AG04450 (cell line): ENCODE data around the gene TIAL1. TPM values are rescaled to one million over a fixed set of nuclear protein-coding genes. Genes with fewer than 3 reads are reported as not detected.

ENCODE experiments used
- CTCF ChIA-PET: fragments of 300-600, 350-600 bp; formaldehyde crosslinking; extraction: SDS; loops from one replicate; lab custom pipeline; 2022; ENCODE audit warnings: antibody characterized with exemption, inconsistent platforms; lab: Charles Lee
- POLR2A ChIA-PET: fragments of 350-600 bp; formaldehyde crosslinking; extraction: SDS; loops from one replicate; lab custom pipeline; 2021; ENCODE audit warnings: antibody characterized with exemption, inconsistent platforms; lab: Yijun Ruan, JAX
- DNase-seq: peaks from one replicate; pipeline ENCODE4 v3.0.0-alpha.2; 2011; ENCODE audit warnings: low read depth, low spot score
- H3K27ac ChIP-seq: one replicate; pipeline ENCODE4 v1.5.1; 2012; ENCODE audit warnings: low read depth, low read length, control low read depth
- H3K27me3 ChIP-seq: one replicate; pipeline ENCODE4 v1.6.0; 2012; ENCODE audit warnings: low read length; ENCODE audit not compliant: control insufficient read depth, insufficient read depth
- H3K4me3 ChIP-seq: 2 replicates; pipeline ENCODE4 v1.5.1; 2011; ENCODE audit warnings: mild to moderate bottlenecking, low read depth, low read length, control low read depth
- H3K9me3 ChIP-seq: 2 replicates; pipeline ENCODE4 v1.5.1; 2012; ENCODE audit warnings: low read length; ENCODE audit not compliant: control insufficient read depth, insufficient read depth
- polyA plus RNA-seq: library from polyadenylated mRNA; depleted of rRNA; stranded (reverse); fragments of >200 nt; gene quantifications from 2 replicates; pipeline ENCODE4 v1.2.3, GENCODE V29; 2011; rRNA removed
- TF ChIP-seq, protein P1 (sequence below): IDR thresholded peaks from 2 replicates; pipeline ENCODE4 v1.5.1; 2011; ENCODE audit warnings: low read depth, low read length, control low read depth, inconsistent platforms

TIAL1 gene
- polyA plus RNA-seq, 1 experiment = 113 TPM

DNA sequence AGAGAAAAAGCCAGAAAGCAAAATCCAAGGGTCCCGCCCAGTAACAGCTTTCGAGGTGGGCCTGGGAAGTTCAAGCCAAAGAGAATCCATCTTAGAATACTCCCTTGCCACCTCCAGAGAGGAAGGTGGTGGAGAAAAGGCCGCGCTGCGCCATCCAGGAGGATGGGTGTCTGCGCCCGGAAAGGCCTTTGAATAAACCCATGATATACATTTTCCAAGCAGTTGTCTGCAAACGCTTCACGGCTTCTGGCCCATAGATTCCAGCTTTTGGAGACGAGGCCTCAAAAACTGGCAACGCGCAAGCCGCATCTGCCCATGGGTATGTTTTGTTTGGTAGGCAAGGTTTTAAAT lies 72.1 kb downstream of the TIAL1 start:
- ChIA-PET POLR2A (interaction anchor here (1.1 kb wide), 1 partner anchor 17 kb away, joined by 4 read pairs; the partner anchor contains the start of gene RGS10), CTCF (interaction anchor here (0.6 to 2.9 kb wide), 3 partner anchors 19 to 325 kb away, joined by 3 to 17 read pairs (median 6); no protein-coding TSS in a partner anchor)
- H3K27ac ChIP-seq = no peak overlapping the region
- no peak for DNase-seq
- TF ChIP-seq, protein P1, sequence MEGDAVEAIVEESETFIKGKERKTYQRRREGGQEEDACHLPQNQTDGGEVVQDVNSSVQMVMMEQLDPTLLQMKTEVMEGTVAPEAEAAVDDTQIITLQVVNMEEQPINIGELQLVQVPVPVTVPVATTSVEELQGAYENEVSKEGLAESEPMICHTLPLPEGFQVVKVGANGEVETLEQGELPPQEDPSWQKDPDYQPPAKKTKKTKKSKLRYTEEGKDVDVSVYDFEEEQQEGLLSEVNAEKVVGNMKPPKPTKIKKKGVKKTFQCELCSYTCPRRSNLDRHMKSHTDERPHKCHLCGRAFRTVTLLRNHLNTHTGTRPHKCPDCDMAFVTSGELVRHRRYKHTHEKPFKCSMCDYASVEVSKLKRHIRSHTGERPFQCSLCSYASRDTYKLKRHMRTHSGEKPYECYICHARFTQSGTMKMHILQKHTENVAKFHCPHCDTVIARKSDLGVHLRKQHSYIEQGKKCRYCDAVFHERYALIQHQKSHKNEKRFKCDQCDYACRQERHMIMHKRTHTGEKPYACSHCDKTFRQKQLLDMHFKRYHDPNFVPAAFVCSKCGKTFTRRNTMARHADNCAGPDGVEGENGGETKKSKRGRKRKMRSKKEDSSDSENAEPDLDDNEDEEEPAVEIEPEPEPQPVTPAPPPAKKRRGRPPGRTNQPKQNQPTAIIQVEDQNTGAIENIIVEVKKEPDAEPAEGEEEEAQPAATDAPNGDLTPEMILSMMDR = no peak
- H3K27me3 ChIP-seq = no peaks in the 10 kb centered on the region
- no peaks in the 10 kb centered on the region for H3K9me3 ChIP-seq
- H3K4me3 ChIP-seq = no peak overlapping the region

DNA sequence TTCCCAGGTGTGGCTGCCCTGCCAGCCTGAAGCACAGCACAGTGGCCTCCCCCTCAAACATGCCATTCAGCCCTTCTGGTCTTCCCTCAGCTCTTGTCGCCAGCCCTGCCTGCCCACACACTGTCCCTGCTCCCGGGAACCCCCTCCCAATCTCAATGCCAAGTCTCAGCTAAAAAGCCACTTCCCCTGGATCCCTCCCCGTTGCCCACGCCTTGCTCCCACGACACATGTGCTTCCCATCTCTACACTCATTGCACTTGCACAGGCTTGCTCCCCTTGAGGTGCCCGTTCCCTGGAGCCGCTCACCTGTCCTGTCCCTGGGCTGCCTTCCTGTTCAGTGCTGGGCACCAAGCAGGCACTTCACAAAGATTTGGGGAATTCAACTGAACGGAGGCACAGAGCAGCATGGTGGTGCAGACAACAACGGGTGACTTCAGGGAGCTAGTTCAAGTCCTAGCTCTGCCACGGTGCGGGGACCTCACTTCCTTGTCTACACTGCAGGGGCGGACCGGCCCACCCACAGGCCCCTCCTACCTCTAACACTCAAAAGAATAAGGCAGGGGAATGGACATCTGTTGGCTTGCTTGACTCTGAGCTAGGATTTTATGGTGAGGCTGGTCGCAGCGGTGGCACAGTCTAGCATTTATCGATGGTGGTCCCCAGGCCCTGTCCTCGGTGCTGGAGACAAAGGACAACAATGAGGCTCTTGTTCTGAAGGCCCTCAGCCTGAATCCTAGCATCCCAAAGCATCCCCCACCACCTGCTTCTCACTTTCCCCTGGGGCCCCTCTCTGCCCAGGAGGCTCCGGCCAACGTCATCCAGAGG lies 72.7 kb downstream of the TIAL1 start:
- Histone ChIP-seq H3K27ac (no peak overlapping the region), H3K4me3 (no peak overlapping the region), H3K27me3 (no peaks in the 10 kb centered on the region), H3K9me3 (no peaks in the 10 kb centered on the region)
- no peak for DNase-seq
- ChIA-PET POLR2A (interaction anchor here (1.1 kb wide), 1 partner anchor 18 kb away, joined by 4 read pairs; the partner anchor contains the start of gene RGS10), CTCF (interaction anchor here (0.5 to 2.9 kb wide), 5 partner anchors 19 to 325 kb away, joined by 3 to 17 read pairs (median 3); no protein-coding TSS in a partner anchor)
- TF ChIP-seq, protein P1 = no peak

Other genes with a start within 250 kb of the TIAL1 start
- 174 and 219 TPM in 2 replicates for gene RGS10, start 54.2 kb downstream of the TIAL1 start, polyA plus RNA-seq
- 12.7 and 20.1 TPM in 2 replicates for gene BAG3, start 54.4 kb upstream of the TIAL1 start, polyA plus RNA-seq
- gene INPP5F, start 129.1 kb upstream of the TIAL1 start, polyA plus RNA-seq = 21.8 and 22.3 TPM in 2 replicates